ENCODE results near the gene DHRS13. TPM values are rescaled to one million over a fixed set of nuclear protein-coding genes. Genes with fewer than 3 reads are reported as not detected.
"Not testable (repeated sequence)": the region's sequence is repeated elsewhere in the genome, so short reads cannot be mapped to it uniquely, and the experiment has no call there.

The DHRS13 gene
- total RNA-seq, 1 donor from 2014 or later: 30.6 TPM

- Mint-ChIP-seq H3K4me1 (ENCODE audit: low read depth) (peaks cover 64% of the 10 kb centered on the region), H3K27me3 (ENCODE audit: low read depth) (no peaks in the 10 kb centered on the region), H3K9me3 (no peaks in the 10 kb centered on the region), H3K4me3 (ENCODE audit: low read depth) (peak within 1 kb of the TSS; percentile 96), H3K36me3 (ENCODE audit: low read depth) (peaks cover 59% of the 10 kb centered on the region), H3K27ac (peak within 1 kb of the TSS; percentile 95)
- intact Hi-C loops (cut with micrococcal nuclease): no loop called here
- DNase-seq (ENCODE audit: low spot score): peak; percentile 52
Observed at GRCh38 chr17:28896884-28897768, 5.8 kb downstream of the DHRS13 start, which contains the start of gene FLOT2. Gene FLOT2 (minus strand): TSS chr17:28897733. CDS start chr17:28897574, 159 bp downstream.

- DNase-seq (ENCODE audit: low spot score): no peak
- H3K27ac Mint-ChIP-seq: peak overlapping the region; percentile 81
- no peaks in the 10 kb centered on the region for H3K27me3 Mint-ChIP-seq (ENCODE audit: low read depth)
- H3K4me1 Mint-ChIP-seq (ENCODE audit: low read depth): peaks cover 64% of the 10 kb centered on the region
- intact Hi-C loops (cut with micrococcal nuclease): no loop called here
- peaks cover 59% of the 10 kb centered on the region for H3K36me3 Mint-ChIP-seq (ENCODE audit: low read depth)
- H3K9me3 Mint-ChIP-seq: no peaks in the 10 kb centered on the region
- H3K4me3 Mint-ChIP-seq (ENCODE audit: low read depth): peak overlapping the region; percentile 96
Observed at GRCh38 chr17:28896491-28896883, 6.4 kb downstream of the DHRS13 start.

GRCh38 chr17:28895794-28896447, 7.0 kb downstream of the DHRS13 start:
- peaks cover 68% of the 10 kb centered on the region for H3K4me1 Mint-ChIP-seq (ENCODE audit: low read depth)
- DNase-seq (ENCODE audit: low spot score): no peak
- peak overlapping the region; percentile 81 for H3K27ac Mint-ChIP-seq
- no peaks in the 10 kb centered on the region for H3K27me3 Mint-ChIP-seq (ENCODE audit: low read depth)
- intact Hi-C loops (cut with micrococcal nuclease): no loop called here
- H3K4me3 Mint-ChIP-seq (ENCODE audit: low read depth): peak overlapping the region; percentile 96
- no peaks in the 10 kb centered on the region for H3K9me3 Mint-ChIP-seq
- H3K36me3 Mint-ChIP-seq (ENCODE audit: low read depth): peaks cover 63% of the 10 kb centered on the region

- peaks cover 63% of the 10 kb centered on the region for H3K4me1 Mint-ChIP-seq (ENCODE audit: low read depth)
- peaks cover 54% of the 10 kb centered on the region for H3K36me3 Mint-ChIP-seq (ENCODE audit: low read depth)
- intact Hi-C loops (cut with micrococcal nuclease): loop anchor here (1.0 to 5.0 kb wide), 2 partner anchors 9 to 34 kb away; no protein-coding TSS in a partner anchor
- not testable (repeated sequence) for H3K9me3 Mint-ChIP-seq; H3K27me3 Mint-ChIP-seq (ENCODE audit: low read depth); DNase-seq (ENCODE audit: low spot score)
- peak overlapping the region; percentile 100 for H3K27ac Mint-ChIP-seq
- peak overlapping the region; percentile 79 for H3K4me3 Mint-ChIP-seq (ENCODE audit: low read depth)
Observed at GRCh38 chr17:28893248-28894183, 9.4 kb downstream of the DHRS13 start.

- H3K36me3 Mint-ChIP-seq (ENCODE audit: low read depth): peaks cover 45% of the 10 kb centered on the region
- peak overlapping the region; percentile 18 for H3K4me3 Mint-ChIP-seq (ENCODE audit: low read depth)
- intact Hi-C loops (cut with micrococcal nuclease): loop anchor here (5.0 kb wide), 1 partner anchor 35 kb away; no protein-coding TSS in a partner anchor
- no peaks in the 10 kb centered on the region for H3K9me3 Mint-ChIP-seq
- H3K27ac Mint-ChIP-seq: peak overlapping the region; percentile 78
- H3K4me1 Mint-ChIP-seq (ENCODE audit: low read depth): peaks cover 55% of the 10 kb centered on the region
- no peaks in the 10 kb centered on the region for H3K27me3 Mint-ChIP-seq (ENCODE audit: low read depth)
- DNase-seq (ENCODE audit: low spot score): no peak
Observed at GRCh38 chr17:28892024-28892423, 10.9 kb downstream of the DHRS13 start.

GRCh38 chr17:28891201-28891600, 11.7 kb downstream of the DHRS13 start:
- no peak for DNase-seq (ENCODE audit: low spot score)
- intact Hi-C loops (cut with micrococcal nuclease): loop anchor here (5.0 kb wide), 1 partner anchor 36 kb away; no protein-coding TSS in a partner anchor
- Mint-ChIP-seq H3K4me1 (ENCODE audit: low read depth) (peaks cover 48% of the 10 kb centered on the region), H3K9me3 (no peaks in the 10 kb centered on the region), H3K27me3 (ENCODE audit: low read depth) (no peaks in the 10 kb centered on the region), H3K36me3 (ENCODE audit: low read depth) (peaks cover 40% of the 10 kb centered on the region), H3K27ac (peak overlapping the region; percentile 78), H3K4me3 (ENCODE audit: low read depth) (no peak overlapping the region)

GRCh38 chr17:28889996-28890395, 12.9 kb downstream of the DHRS13 start:
- intact Hi-C loops (cut with micrococcal nuclease): loop anchor here (5.0 kb wide), 1 partner anchor 37 kb away; no protein-coding TSS in a partner anchor

GRCh38 chr17:28888832-28889231, 14.0 kb downstream of the DHRS13 start:
- Mint-ChIP-seq H3K4me1 (ENCODE audit: low read depth) (peaks cover 36% of the 10 kb centered on the region), H3K27me3 (ENCODE audit: low read depth) (no peaks in the 10 kb centered on the region), H3K27ac (peak overlapping the region; percentile 22), H3K36me3 (ENCODE audit: low read depth) (peaks cover 46% of the 10 kb centered on the region), H3K9me3 (no peaks in the 10 kb centered on the region), H3K4me3 (ENCODE audit: low read depth) (no peak overlapping the region)
- intact Hi-C loops (cut with micrococcal nuclease): no loop called here
- DNase-seq (ENCODE audit: low spot score): no peak

More at GRCh38 chr17:28889996-28890395, 12.9 kb downstream of the DHRS13 start:
- peaks cover 39% of the 10 kb centered on the region for H3K4me1 Mint-ChIP-seq (ENCODE audit: low read depth)
- DNase-seq (ENCODE audit: low spot score): no peak
- H3K36me3 Mint-ChIP-seq (ENCODE audit: low read depth): peaks cover 36% of the 10 kb centered on the region
- no peaks in the 10 kb centered on the region for H3K9me3 Mint-ChIP-seq
- H3K27me3 Mint-ChIP-seq (ENCODE audit: low read depth): no peaks in the 10 kb centered on the region
- H3K4me3 Mint-ChIP-seq (ENCODE audit: low read depth): no peak overlapping the region
- H3K27ac Mint-ChIP-seq: peak overlapping the region; percentile 13

- Mint-ChIP-seq H3K4me1 (ENCODE audit: low read depth) (peaks cover 27% of the 10 kb centered on the region), H3K27me3 (ENCODE audit: low read depth) (no peaks in the 10 kb centered on the region), H3K36me3 (ENCODE audit: low read depth) (peaks cover 45% of the 10 kb centered on the region), H3K27ac (no peak overlapping the region), H3K9me3 (no peaks in the 10 kb centered on the region), H3K4me3 (ENCODE audit: low read depth) (no peak overlapping the region)
- intact Hi-C loops (cut with micrococcal nuclease): no loop called here
- DNase-seq (ENCODE audit: low spot score): no peak
Observed at GRCh38 chr17:28887871-28888471, 14.9 kb downstream of the DHRS13 start.

GRCh38 chr17:28885951-28886350, 16.9 kb downstream of the DHRS13 start:
- H3K4me1 Mint-ChIP-seq (ENCODE audit: low read depth): peaks cover 12% of the 10 kb centered on the region
- no peak overlapping the region for H3K4me3 Mint-ChIP-seq (ENCODE audit: low read depth)
- H3K27ac Mint-ChIP-seq: no peak overlapping the region
- intact Hi-C loops (cut with micrococcal nuclease): no loop called here
- peaks cover 45% of the 10 kb centered on the region for H3K36me3 Mint-ChIP-seq (ENCODE audit: low read depth)
- H3K27me3 Mint-ChIP-seq (ENCODE audit: low read depth): no peaks in the 10 kb centered on the region
- H3K9me3 Mint-ChIP-seq: no peaks in the 10 kb centered on the region
- DNase-seq (ENCODE audit: low spot score): no peak

GRCh38 chr17:28885363-28885762, 17.5 kb downstream of the DHRS13 start:
- no peak overlapping the region for H3K4me3 Mint-ChIP-seq (ENCODE audit: low read depth)
- intact Hi-C loops (cut with micrococcal nuclease): no loop called here
- no peak for DNase-seq (ENCODE audit: low spot score)
- H3K4me1 Mint-ChIP-seq (ENCODE audit: low read depth): peaks cover 8% of the 10 kb centered on the region
- H3K36me3 Mint-ChIP-seq (ENCODE audit: low read depth): peaks cover 47% of the 10 kb centered on the region
- no peaks in the 10 kb centered on the region for H3K27me3 Mint-ChIP-seq (ENCODE audit: low read depth)
- H3K27ac Mint-ChIP-seq: no peak overlapping the region
- H3K9me3 Mint-ChIP-seq: no peaks in the 10 kb centered on the region

Measured in activated T-helper 2 cell treated with anti-CD3 and anti-CD28 coated beads, Interferon-gamma antibody, Interleukin-2, Interleukin-4, amounts not matched to agents 10 μg/mL and 5 μg/mL and 100 μg/mL, durations not matched to agents 14 hours and 24 hours and 36 hours (primary cell).